Astrocyte (in vitro differentiated cells and primary cell): Measurements from ENCODE around the gene MELTF.
"Not testable (repeated sequence)": the region's sequence is repeated elsewhere in the genome, so short reads cannot be mapped to it uniquely, and the experiment has no call there.

ENCODE experiments used
- EZH2 ChIP-seq: IDR thresholded peaks from 2 replicates; pipeline ENCODE4 v1.6.1; 2012; ENCODE audit warnings: mild to moderate bottlenecking, low read length, inconsistent platforms; ENCODE audit not compliant: insufficient read depth
- TF ChIP-seq, protein P1 (sequence below): IDR thresholded peaks from 2 replicates; pipeline ENCODE4 v1.5.1; 2011; ENCODE audit warnings: low read depth, mild to moderate bottlenecking, inconsistent platforms, low read length, moderate library complexity; ENCODE audit not compliant: insufficient read depth

DNA sequence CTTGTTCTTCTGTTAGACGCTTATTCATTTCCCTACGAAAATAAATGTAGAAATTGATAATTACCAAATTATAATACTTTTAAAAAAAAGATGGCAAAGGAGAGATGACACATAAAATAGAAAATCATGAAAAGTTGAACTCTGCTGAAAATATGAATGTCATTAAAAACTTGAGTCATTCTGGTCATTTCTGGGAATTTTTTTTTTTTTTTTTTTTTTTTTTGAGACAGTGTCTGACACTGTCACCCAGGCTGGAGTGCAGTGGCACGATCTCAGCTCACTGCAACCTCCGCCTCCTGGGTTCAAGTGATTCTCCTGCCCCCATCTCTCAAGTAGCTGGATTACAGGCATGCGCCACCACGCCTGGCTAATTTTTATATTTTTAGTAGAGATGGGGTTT is 22.0 kb upstream of the MELTF start:
- TF ChIP-seq EZH2: not testable (repeated sequence)
- TF ChIP-seq, protein P1, sequence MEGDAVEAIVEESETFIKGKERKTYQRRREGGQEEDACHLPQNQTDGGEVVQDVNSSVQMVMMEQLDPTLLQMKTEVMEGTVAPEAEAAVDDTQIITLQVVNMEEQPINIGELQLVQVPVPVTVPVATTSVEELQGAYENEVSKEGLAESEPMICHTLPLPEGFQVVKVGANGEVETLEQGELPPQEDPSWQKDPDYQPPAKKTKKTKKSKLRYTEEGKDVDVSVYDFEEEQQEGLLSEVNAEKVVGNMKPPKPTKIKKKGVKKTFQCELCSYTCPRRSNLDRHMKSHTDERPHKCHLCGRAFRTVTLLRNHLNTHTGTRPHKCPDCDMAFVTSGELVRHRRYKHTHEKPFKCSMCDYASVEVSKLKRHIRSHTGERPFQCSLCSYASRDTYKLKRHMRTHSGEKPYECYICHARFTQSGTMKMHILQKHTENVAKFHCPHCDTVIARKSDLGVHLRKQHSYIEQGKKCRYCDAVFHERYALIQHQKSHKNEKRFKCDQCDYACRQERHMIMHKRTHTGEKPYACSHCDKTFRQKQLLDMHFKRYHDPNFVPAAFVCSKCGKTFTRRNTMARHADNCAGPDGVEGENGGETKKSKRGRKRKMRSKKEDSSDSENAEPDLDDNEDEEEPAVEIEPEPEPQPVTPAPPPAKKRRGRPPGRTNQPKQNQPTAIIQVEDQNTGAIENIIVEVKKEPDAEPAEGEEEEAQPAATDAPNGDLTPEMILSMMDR: not testable (repeated sequence)
